H9 (cell line): ENCODE data around the gene IGF2BP2. TPM values are rescaled to one million over a fixed set of nuclear protein-coding genes. Genes with fewer than 3 reads are reported as not detected.
A peak's percentile ranks its signal among the peaks of the same experiment; 100 is the strongest.

Experiments used
- DNase-seq: peaks from one replicate; pipeline ENCODE4 v3.0.0-alpha.2; 2017
- H2AFZ ChIP-seq: one replicate; pipeline ENCODE4 v1.6.1; 2013; ENCODE audit warnings: mild to moderate bottlenecking, low read length, control low read depth, moderate library complexity
- H2AK5ac ChIP-seq: 2 replicates; pipeline ENCODE4 v1.6.1; 2013; ENCODE audit warnings: low read length, control low read depth, mixed read lengths; ENCODE audit not compliant: insufficient read length
- H2BK120ac ChIP-seq: one replicate; pipeline ENCODE4 v1.6.1; 2013; ENCODE audit warnings: low read depth, mild to moderate bottlenecking, low read length, control low read depth, inconsistent platforms; ENCODE audit not compliant: poor library complexity, severe bottlenecking
- H2BK12ac ChIP-seq: 2 replicates; pipeline ENCODE4 v1.6.1; 2013; ENCODE audit warnings: low read length, control low read depth, mixed read lengths, low read depth; ENCODE audit not compliant: insufficient read length
- H2BK15ac ChIP-seq: 2 replicates; pipeline ENCODE4 v1.6.1; 2013; ENCODE audit warnings: low read depth, low read length, control low read depth
- H2BK20ac ChIP-seq: one replicate; pipeline ENCODE4 v1.6.1; 2013; ENCODE audit warnings: low read depth, mild to moderate bottlenecking, low read length, control low read depth, inconsistent platforms; ENCODE audit not compliant: poor library complexity, severe bottlenecking
- H2BK5ac ChIP-seq: 2 replicates; pipeline ENCODE4 v1.6.1; 2013; ENCODE audit warnings: low read length, control low read depth, mixed read lengths; ENCODE audit not compliant: insufficient read length
- H3K14ac ChIP-seq: 2 replicates; pipeline ENCODE4 v1.6.1; 2013; ENCODE audit warnings: low read length, control low read depth; ENCODE audit not compliant: insufficient read depth
- H3K18ac ChIP-seq: 2 replicates; pipeline ENCODE4 v1.6.1; 2013; ENCODE audit warnings: low read depth, mild to moderate bottlenecking, mixed read lengths, low read length, control low read depth; ENCODE audit not compliant: insufficient read length
- H3K23ac ChIP-seq: 2 replicates; pipeline ENCODE4 v1.6.1; 2013; ENCODE audit warnings: low read length, control low read depth, mixed read lengths, low read depth; ENCODE audit not compliant: insufficient read length
- H3K23me2 ChIP-seq: 2 replicates; pipeline ENCODE4 v1.6.1; 2013; ENCODE audit warnings: low read depth, mild to moderate bottlenecking, mixed read lengths, low read length, control low read depth; ENCODE audit not compliant: insufficient read length, poor library complexity, severe bottlenecking
- H3K27ac ChIP-seq: 2 replicates; pipeline ENCODE4 v1.5.1; 2013; ENCODE audit warnings: low read length, control low read depth, mixed read lengths, low read depth; ENCODE audit not compliant: insufficient read length
- H3K27me3 ChIP-seq: 2 replicates; pipeline ENCODE4 v1.6.1; 2013; ENCODE audit warnings: low read length, control low read depth, inconsistent platforms; ENCODE audit not compliant: insufficient read depth
- H3K4ac ChIP-seq: 2 replicates; pipeline ENCODE4 v1.6.1; 2013; ENCODE audit warnings: low read depth, mild to moderate bottlenecking, control low read depth, inconsistent platforms, low read length, moderate library complexity
- H3K4me1 ChIP-seq: 2 replicates; pipeline ENCODE4 v1.6.1; 2013; ENCODE audit warnings: low read length, control low read depth, inconsistent platforms; ENCODE audit not compliant: insufficient read depth
- H3K4me2 ChIP-seq: 2 replicates; pipeline ENCODE4 v1.6.1; 2013; ENCODE audit warnings: low read length, control low read depth, mixed read lengths; ENCODE audit not compliant: insufficient read length, insufficient read depth
- H3K56ac ChIP-seq: 2 replicates; pipeline ENCODE4 v1.6.1; 2013; ENCODE audit warnings: low read depth, mild to moderate bottlenecking, mixed read lengths, low read length, control low read depth; ENCODE audit not compliant: insufficient read length
- H3K79me1 ChIP-seq: 2 replicates; pipeline ENCODE4 v1.6.1; 2013; ENCODE audit warnings: low read depth, mild to moderate bottlenecking, moderate library complexity, low read length, control low read depth, inconsistent platforms; ENCODE audit not compliant: insufficient read depth, poor library complexity, severe bottlenecking
- H3K79me2 ChIP-seq: 2 replicates; pipeline ENCODE4 v1.6.1; 2013; ENCODE audit warnings: low read length, control low read depth, inconsistent platforms; ENCODE audit not compliant: insufficient read depth
- H3K9ac ChIP-seq: 2 replicates; pipeline ENCODE4 v1.6.1; 2013; ENCODE audit warnings: low read length, control low read depth, mixed read lengths; ENCODE audit not compliant: insufficient read length; ENCODE audit errors: extremely low read depth
- H3K9me3 ChIP-seq: one replicate; pipeline ENCODE4 v1.6.1; 2013; ENCODE audit warnings: low read depth, low read length, inconsistent platforms; ENCODE audit not compliant: control insufficient read depth
- H3T11ph ChIP-seq: one replicate; pipeline ENCODE4 v1.6.1; 2013; ENCODE audit warnings: mild to moderate bottlenecking, low read length, control low read depth, inconsistent platforms
- H4K20me1 ChIP-seq: one replicate; pipeline ENCODE4 v1.6.1; 2013; ENCODE audit not compliant: control insufficient read depth, insufficient read length, insufficient read depth
- H4K5ac ChIP-seq: 2 replicates; pipeline ENCODE4 v1.6.1; 2013; ENCODE audit warnings: low read depth, mild to moderate bottlenecking, mixed read lengths, low read length, control low read depth; ENCODE audit not compliant: insufficient read length
- H4K8ac ChIP-seq: replicated peaks from 2 replicates; pipeline ENCODE4 v1.6.1; 2013; ENCODE audit warnings: low read length, control low read depth, mixed read lengths, low read depth; ENCODE audit not compliant: insufficient read length
- H4K91ac ChIP-seq: 2 replicates; pipeline ENCODE4 v1.6.1; 2013; ENCODE audit warnings: low read depth, mild to moderate bottlenecking, moderate library complexity, mixed read lengths, low read length, control low read depth; ENCODE audit not compliant: insufficient read length
- H3K27ac Mint-ChIP-seq, 3 experiments: 2 replicates in 2 of 3; 3 replicates in 1 of 3; pipeline ENCODE4 v1.8.0; 2020 to 2021; ENCODE audit warnings: mixed read lengths in 3 of 3, mild to moderate bottlenecking in 1 of 3, moderate library complexity in 1 of 3
- H3K27me3 Mint-ChIP-seq: 2 replicates; pipeline ENCODE4 v1.8.0; 2021; ENCODE audit warnings: low read depth, mild to moderate bottlenecking, moderate library complexity, mixed read lengths
- H3K36me3 Mint-ChIP-seq, 3 experiments: 2 replicates in 2 of 3; 3 replicates in 1 of 3; pipeline ENCODE4 v1.8.0; 2020 to 2021; ENCODE audit warnings: low read depth in 3 of 3, mixed read lengths in 3 of 3; ENCODE audit not compliant: insufficient read depth in 1 of 3
- H3K4me1 Mint-ChIP-seq, 2 experiments: 2 replicates each; pipeline ENCODE4 v1.8.0; 2020; ENCODE audit warnings: mixed read lengths in 2 of 2
- H3K4me3 Mint-ChIP-seq, 2 experiments: 2 replicates in 1 of 2; 3 replicates in 1 of 2; pipeline ENCODE4 v1.8.0; 2020 to 2021; ENCODE audit warnings: mild to moderate bottlenecking in 2 of 2, mixed read lengths in 2 of 2, moderate library complexity in 1 of 2
- H3K9me3 Mint-ChIP-seq, 2 experiments: 2 replicates in 1 of 2; 3 replicates in 1 of 2; pipeline ENCODE4 v1.8.0; 2020; ENCODE audit warnings: mild to moderate bottlenecking in 2 of 2, mixed read lengths in 2 of 2, moderate library complexity in 1 of 2
- CTCF ChIP-seq: fragments of 200-600 bp; sonication (generic); conservative IDR thresholded peaks from 3 replicates; pipeline ENCODE4 v1.8.0; 2021; ENCODE audit warnings: antibody characterized with exemption, mild to moderate bottlenecking
- WGBS: extraction: QIAGEN DNeasy Blood & Tissue Kit; methylation state at CpG from one replicate; pipeline ENCODE4 v1.1.7; 2013; ENCODE audit warnings: missing lambda C conversion rate, low lambda C conversion rate, mixed read lengths; ENCODE audit not compliant: insufficient read length; ENCODE audit errors: extremely low coverage; 5-methylcytosine and 5-hydroxymethylcytosine counted together
- total RNA-seq: library from RNA; stranded (reverse); gene quantifications from 2 replicates; pipeline ENCODE4 v1.2.1, GENCODE V29; 2021

IGF2BP2 gene
- total RNA-seq, 1 experiment from 2014 or later, result 130 TPM

GRCh38 chr3:185657211-185657610, 167.6 kb downstream of the IGF2BP2 start:
- no peak for TF ChIP-seq CTCF
- Mint-ChIP-seq H3K27ac (peak overlapping the region in 2 of 3 experiments; percentile 8 to 20; a peak in 2 of 7 replicates), H3K36me3 (peaks cover 20 to 70% (median 64%) of the 10 kb centered on the region in 3 experiments), H3K9me3 (no peaks in the 10 kb centered on the region), H3K4me1 (peaks cover 4 to 5% of the 10 kb centered on the region in 2 experiments), H3K4me3 (no peak overlapping the region), H3K27me3 (no peaks in the 10 kb centered on the region; the same call in 1 of the 2 replicates)
- no peaks in the 10 kb centered on the region for H3K23me2 ChIP-seq
- no peak overlapping the region for H2BK20ac ChIP-seq
- H2AK5ac ChIP-seq, result no peak overlapping the region
- no peak overlapping the region for H2BK12ac ChIP-seq
- H3K27me3 ChIP-seq, result no peaks in the 10 kb centered on the region
- H2BK120ac ChIP-seq, result no peak overlapping the region
- no peak overlapping the region for H4K5ac ChIP-seq
- no CpG with 5 or more reads among the region's 12 CpGs for WGBS
- H3K79me2 ChIP-seq, result no peaks in the 10 kb centered on the region
- H2AFZ ChIP-seq, result no peak overlapping the region
- no peak overlapping the region for H3K4ac ChIP-seq
- no peak overlapping the region for H3K27ac ChIP-seq
- H3K9me3 ChIP-seq, result no peaks in the 10 kb centered on the region
- no peaks in the 10 kb centered on the region for H4K20me1 ChIP-seq
- H4K91ac ChIP-seq, result no peak overlapping the region
- H3K23ac ChIP-seq, result no peak overlapping the region
- H2BK15ac ChIP-seq, result no peak overlapping the region
- no peak overlapping the region for H4K8ac ChIP-seq
- no peak overlapping the region for H3T11ph ChIP-seq
- no peak overlapping the region for H3K9ac ChIP-seq
- no peaks in the 10 kb centered on the region for H3K4me1 ChIP-seq
- no peaks in the 10 kb centered on the region for H3K79me1 ChIP-seq
- no peak overlapping the region for H3K18ac ChIP-seq
- H3K56ac ChIP-seq, result no peak overlapping the region
- H3K14ac ChIP-seq, result no peak overlapping the region
- no peak overlapping the region for H3K4me2 ChIP-seq
- DNase-seq, result no peak
- no peak overlapping the region for H2BK5ac ChIP-seq
